ENCODE measurements around the gene CCDC87. TPM values are rescaled to one million over a fixed set of nuclear protein-coding genes. Genes with fewer than 3 reads are reported as not detected.

Gene CCDC87
- total and polyA plus RNA-seq, 2 of the 8 experiments (the other 6 are each of a cell fraction or from before 2014, with no cell fraction given): 0.32 to 0.99 TPM

- Histone ChIP-seq H3K4me2 (ENCODE audit: insufficient read depth in 1 of 2, low read depth in 2 of 2, low read length in 2 of 2) (no peak overlapping the region), H2BK12ac (ENCODE audit: low read depth, low read length) (no peak overlapping the region), H2AK5ac (ENCODE audit: low read depth, low read length) (no peak overlapping the region), H3K79me1 (ENCODE audit: low read depth, low read length) (peaks cover 21% of the 10 kb centered on the region), H3K4ac (replicated peaks; ENCODE audit: insufficient read length, low read depth, low read length) (no peak overlapping the region), H3K18ac (ENCODE audit: extremely low read depth, low read length) (no peak overlapping the region), H3K14ac (ENCODE audit: insufficient read length) (no peak overlapping the region), H4K20me1 (replicated peaks in 1 of 2; ENCODE audit: control insufficient read depth in 1 of 2, insufficient read depth in 2 of 2, low read length in 2 of 2) (peaks cover 10 to 23% of the 10 kb centered on the region in 2 experiments), H3K4me3 (ENCODE audit: extremely low read depth in 1 of 4, insufficient read depth in 2 of 4, low read depth in 3 of 4, low read length in 4 of 4) (no peak overlapping the region), H2BK5ac (ENCODE audit: low read depth, low read length) (no peak overlapping the region), H3K27ac (ENCODE audit: low read depth, low read length) (no peak overlapping the region), H2BK20ac (ENCODE audit: low read length) (no peak overlapping the region), H3K9me3 (ENCODE audit: insufficient read depth in 2 of 2, low read depth in 1 of 2, low read length in 1 of 2) (no peaks in the 10 kb centered on the region), H2BK15ac (ENCODE audit: low read length) (no peak overlapping the region), H3K23me2 (ENCODE audit: low read depth, low read length) (no peaks in the 10 kb centered on the region; the same call in 1 of the 2 replicates), H3K9ac (replicated peaks in 1 of 4; ENCODE audit: extremely low read depth in 1 of 4, low read depth in 3 of 4, low read length in 3 of 4) (no peak overlapping the region), H4K8ac (ENCODE audit: extremely low read depth, insufficient read depth, low read length) (no peak overlapping the region), H4K91ac (replicated peaks; ENCODE audit: insufficient read length, low read length) (no peak overlapping the region), H2AFZ (ENCODE audit: low read length) (no peak overlapping the region), H3K56ac (replicated peaks; ENCODE audit: insufficient read length, low read depth, low read length) (no peak overlapping the region), H3K27me3 (replicated peaks in 1 of 4; ENCODE audit: control insufficient read depth in 3 of 4, extremely low read depth in 1 of 4, insufficient read depth in 3 of 4, low read length in 3 of 4) (no peaks in the 10 kb centered on the region), H4K5ac (ENCODE audit: insufficient read length, low read depth, low read length) (no peak overlapping the region), H3K4me1 (replicated peaks in 1 of 4; ENCODE audit: control insufficient read depth in 3 of 4, insufficient read depth in 4 of 4, low read length in 3 of 4) (peaks cover 0 to 3% (median 2%) of the 10 kb centered on the region in 4 experiments; a peak in 5 of 7 replicates), H3K23ac (ENCODE audit: insufficient read length) (no peak overlapping the region), H3K36me3 (ENCODE audit: control insufficient read depth in 2 of 4, insufficient read depth in 4 of 4, low read length in 3 of 4) (peaks cover 17 to 54% (median 33%) of the 10 kb centered on the region in 4 experiments), H2BK120ac (replicated peaks; ENCODE audit: low read depth, low read length) (no peak overlapping the region), H3K79me2 (ENCODE audit: control insufficient read depth in 1 of 2, insufficient read depth in 2 of 2, low read length in 2 of 2) (peaks cover 11 to 79% of the 10 kb centered on the region in 2 experiments)
- no peak for FAIRE-seq
- 97% methylated on average over 2 of the region's 2 CpGs; no CpG with 5 or more reads in 1 of the 2 experiments for whole genome bisulfite sequencing, 2 experiments (ENCODE audit: extremely low coverage in 1 of 2, insufficient coverage in 1 of 2, insufficient read length in 1 of 2, insufficient replicate concordance in 2 of 2, low coverage in 1 of 2, low lambda C conversion rate in 2 of 2, missing lambda C conversion rate in 1 of 2)
- POLR2A ChIA-PET (ENCODE audit: partially characterized antibody): interaction anchor here (0.6 to 66.2 kb wide), 4 partner anchors 10 to 86 kb away, joined by 3 to 2165 read pairs (median 1084); partner anchors contain the start of genes ACTN3, CCDC87, CCS and RBM14
- DNase-seq (ENCODE audit: low read depth in 1 of 2, low spot score in 2 of 2): no peak
- CTCF ChIA-PET (ENCODE audit: partially characterized antibody): interaction anchor here (1.2 to 1.5 kb wide), 3 partner anchors 11 to 53 kb away, joined by 3 to 4 read pairs (median 4); no protein-coding TSS in a partner anchor
- TF ChIP-seq CHD2 (IDR thresholded peaks at IDR 0.05; ENCODE audit: low read length) (no peak), BCL11A (IDR thresholded peaks at IDR 0.05; ENCODE audit: low read depth in 2 of 2, low read length in 2 of 2) (no peak), CTCF (IDR thresholded peaks at IDR 0.05; ENCODE audit: control extremely low read depth in 1 of 3, insufficient read depth in 1 of 3, low read depth in 1 of 3, low read length in 3 of 3) (no peak), USF2 (IDR thresholded peaks at IDR 0.05; ENCODE audit: low read length) (no peak), CBX5 (IDR thresholded peaks at IDR 0.05; ENCODE audit: low read depth, low read length) (no peak), SUZ12 (IDR thresholded peaks at IDR 0.05; ENCODE audit: low read length) (no peak), YY1 (IDR thresholded peaks at IDR 0.05; ENCODE audit: low read depth, low read length) (no peak), ASH2L (IDR thresholded peaks at IDR 0.05; ENCODE audit: low read length) (no peak), SP1 (IDR thresholded peaks at IDR 0.05; ENCODE audit: low read depth, low read length) (no peak), SIX5 (IDR thresholded peaks at IDR 0.05; ENCODE audit: low read depth, low read length) (no peak)
Measured at GRCh38 chr11:66632952-66633351, 40.1 kb upstream of the CCDC87 start.
